GM06990 (cell line): Measurements from ENCODE around the gene VPS41.

Experiments used
- DNase-seq: peaks from one replicate; pipeline ENCODE4 v3.0.0-alpha.2; 2011; ENCODE audit not compliant: insufficient read length; ENCODE audit errors: extremely low read depth
- H3K27me3 ChIP-seq: replicated peaks from 2 replicates; pipeline ENCODE4 v1.6.0; 2011; ENCODE audit warnings: low read length; ENCODE audit not compliant: control insufficient read depth, insufficient read depth
- H3K36me3 ChIP-seq: 2 replicates; pipeline ENCODE4 v1.5.1; 2011; ENCODE audit warnings: low read length; ENCODE audit not compliant: control insufficient read depth, insufficient read depth
- H3K4me3 ChIP-seq: replicated peaks from 2 replicates; pipeline ENCODE4 v1.5.1; 2011; ENCODE audit warnings: low read depth, mild to moderate bottlenecking, control low read depth, low read length
- TF ChIP-seq, protein P1 (sequence below): IDR thresholded peaks from 2 replicates; pipeline ENCODE4 v1.5.1; 2011; ENCODE audit warnings: low read length, control low read depth, mild to moderate bottlenecking, inconsistent platforms; ENCODE audit not compliant: insufficient read depth, poor library complexity, severe bottlenecking

Gene VPS41

DNA sequence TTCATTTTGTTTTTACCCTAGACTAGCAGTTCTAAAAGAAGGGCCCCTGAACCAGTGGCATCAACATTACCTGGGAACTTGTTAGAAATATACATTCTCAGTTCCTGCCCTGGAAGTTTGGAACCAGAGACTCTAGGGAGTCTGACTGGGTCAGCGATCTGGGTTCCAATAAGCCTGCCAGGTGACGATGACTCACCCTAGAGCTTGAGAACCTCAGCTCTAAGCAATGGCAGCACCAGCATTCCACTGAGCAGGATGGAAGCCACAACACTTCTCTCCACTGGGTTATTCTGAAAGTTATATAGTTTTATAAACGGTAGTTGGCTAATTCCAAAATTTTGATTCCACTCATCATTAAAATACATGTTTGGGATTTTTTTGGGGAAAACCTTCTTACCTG lies 180.8 kb downstream of the VPS41 start:
- peaks cover 4% of the 10 kb centered on the region for H3K36me3 ChIP-seq
- TF ChIP-seq, protein P1, sequence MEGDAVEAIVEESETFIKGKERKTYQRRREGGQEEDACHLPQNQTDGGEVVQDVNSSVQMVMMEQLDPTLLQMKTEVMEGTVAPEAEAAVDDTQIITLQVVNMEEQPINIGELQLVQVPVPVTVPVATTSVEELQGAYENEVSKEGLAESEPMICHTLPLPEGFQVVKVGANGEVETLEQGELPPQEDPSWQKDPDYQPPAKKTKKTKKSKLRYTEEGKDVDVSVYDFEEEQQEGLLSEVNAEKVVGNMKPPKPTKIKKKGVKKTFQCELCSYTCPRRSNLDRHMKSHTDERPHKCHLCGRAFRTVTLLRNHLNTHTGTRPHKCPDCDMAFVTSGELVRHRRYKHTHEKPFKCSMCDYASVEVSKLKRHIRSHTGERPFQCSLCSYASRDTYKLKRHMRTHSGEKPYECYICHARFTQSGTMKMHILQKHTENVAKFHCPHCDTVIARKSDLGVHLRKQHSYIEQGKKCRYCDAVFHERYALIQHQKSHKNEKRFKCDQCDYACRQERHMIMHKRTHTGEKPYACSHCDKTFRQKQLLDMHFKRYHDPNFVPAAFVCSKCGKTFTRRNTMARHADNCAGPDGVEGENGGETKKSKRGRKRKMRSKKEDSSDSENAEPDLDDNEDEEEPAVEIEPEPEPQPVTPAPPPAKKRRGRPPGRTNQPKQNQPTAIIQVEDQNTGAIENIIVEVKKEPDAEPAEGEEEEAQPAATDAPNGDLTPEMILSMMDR = no peak
- no peak for DNase-seq
- no peaks in the 10 kb centered on the region for H3K27me3 ChIP-seq
- no peak overlapping the region for H3K4me3 ChIP-seq

- DNase-seq = no peak
- TF ChIP-seq, protein P1 = no peak
- Histone ChIP-seq H3K36me3 (peaks cover 4% of the 10 kb centered on the region), H3K4me3 (no peak overlapping the region), H3K27me3 (no peaks in the 10 kb centered on the region)
These were observed 181.6 kb downstream of the VPS41 start for GRCh38 chr7:38727184-38727940.

DNA sequence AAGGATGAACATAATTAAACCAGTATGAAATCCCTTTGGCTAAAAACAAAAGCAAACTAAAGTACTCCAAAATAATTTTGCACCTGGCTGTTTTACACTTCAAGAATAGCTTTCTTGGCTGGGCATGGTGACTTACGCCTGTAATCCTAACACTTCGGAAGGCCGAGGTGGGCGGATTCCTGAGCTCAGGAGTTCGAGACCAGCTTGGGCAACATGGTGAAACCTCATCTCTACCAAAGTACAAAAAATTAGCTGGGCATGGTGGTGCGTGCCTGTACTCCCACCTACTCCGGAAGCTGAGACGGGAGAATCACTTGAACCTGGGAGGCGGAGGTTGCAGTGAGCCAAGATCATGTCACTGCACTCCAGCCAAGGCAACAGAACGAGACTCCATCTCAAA lies 185.7 kb downstream of the VPS41 start:
- DNase-seq = no peak
- Histone ChIP-seq H3K4me3 (no peak overlapping the region), H3K36me3 (peaks cover 7% of the 10 kb centered on the region), H3K27me3 (no peaks in the 10 kb centered on the region)
- TF ChIP-seq, protein P1 = no peak

DNA sequence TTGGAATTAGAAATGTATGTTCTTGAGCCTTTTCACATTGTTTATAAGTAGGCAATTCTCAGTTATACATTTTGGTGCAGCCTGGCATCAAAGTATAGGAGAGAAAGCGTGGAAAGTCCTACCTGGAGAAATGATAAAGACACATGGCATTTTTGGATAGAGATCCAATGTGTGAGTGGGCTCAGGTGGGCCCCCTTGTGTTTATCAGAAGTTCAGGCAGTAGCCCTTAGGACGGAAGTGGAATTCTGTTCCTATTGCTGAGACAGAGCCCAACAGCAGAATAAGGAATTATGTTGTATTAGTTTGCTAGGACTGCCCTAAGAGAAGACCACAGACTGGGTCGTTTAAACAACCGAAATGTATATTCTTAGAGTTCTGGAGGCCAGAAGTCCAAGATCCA lies 192.6 kb downstream of the VPS41 start:
- H3K4me3 ChIP-seq = no peak overlapping the region

DNA sequence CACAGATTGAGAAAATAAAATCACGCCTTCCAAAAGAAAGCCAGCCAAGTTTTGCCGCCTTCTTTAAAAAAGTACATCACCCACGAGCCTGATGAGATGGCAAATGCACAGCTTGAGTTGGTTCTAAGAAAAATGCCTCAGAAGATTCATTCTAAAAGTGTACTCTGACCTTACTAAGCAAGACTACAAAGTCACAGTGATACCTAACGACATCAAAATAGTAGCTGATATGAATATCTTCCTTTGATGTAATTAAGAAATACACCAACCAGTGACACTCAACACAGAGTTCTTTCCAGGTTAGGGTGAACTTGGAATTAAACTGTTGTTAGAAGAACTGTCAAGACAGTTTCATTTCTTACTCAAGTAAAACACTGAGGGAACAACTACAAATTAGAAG lies 199.9 kb downstream of the VPS41 start:
- DNase-seq = no peak

More for the DNA sequence above, 192.6 kb downstream of the VPS41 start:
- no peak for DNase-seq
- no peaks in the 10 kb centered on the region for H3K36me3 ChIP-seq
- TF ChIP-seq, protein P1 = no peak
- no peaks in the 10 kb centered on the region for H3K27me3 ChIP-seq

More for the DNA sequence above, 199.9 kb downstream of the VPS41 start:
- no peak overlapping the region for H3K4me3 ChIP-seq
- H3K36me3 ChIP-seq = no peaks in the 10 kb centered on the region
- TF ChIP-seq, protein P1 = no peak
- H3K27me3 ChIP-seq = no peaks in the 10 kb centered on the region
